ENCODE data around the gene TPH1. TPM values are rescaled to one million over a fixed set of nuclear protein-coding genes. Genes with fewer than 3 reads are reported as not detected.

TPH1 gene
- total RNA-seq, 4 donors from 2014 or later = 0.13 to 0.47 (median 0.27) TPM; not detected in 1

DNA sequence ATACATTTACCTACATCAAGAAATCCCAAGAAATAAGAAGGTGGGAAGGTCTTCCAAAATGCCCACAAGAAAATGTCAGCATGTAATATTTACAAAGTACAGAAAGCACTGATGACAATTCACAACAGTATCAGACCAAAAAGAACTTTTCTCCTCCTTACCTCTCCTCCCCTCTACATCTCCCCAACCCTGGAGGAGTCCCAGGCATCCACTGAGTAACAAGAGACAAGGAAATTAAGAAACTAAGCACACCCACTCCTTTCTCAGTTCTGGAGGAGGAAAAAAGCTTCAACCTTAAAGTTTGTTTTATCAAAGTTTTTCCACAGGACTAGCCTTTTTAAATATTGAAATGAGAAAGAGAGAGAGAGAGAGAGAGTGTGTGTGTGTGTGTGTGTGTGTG lies 31.2 kb downstream of the TPH1 start:
- ATAC-seq = no peak
- Histone ChIP-seq H3K36me3 (no peaks in the 10 kb centered on the region), H3K4me3 (no peak overlapping the region), H3K9me3 (no peaks in the 10 kb centered on the region), H3K4me1 (peaks cover 0 to 21% (median 0%) of the 10 kb centered on the region in 3 donors), H3K27ac (no peak overlapping the region), H3K27me3 (no peaks in the 10 kb centered on the region)
- TF ChIP-seq EP300 (IDR thresholded peaks at IDR 0.05) (no peak), POLR2AphosphoS5 (IDR thresholded peaks at IDR 0.05) (no peak), CTCF (IDR thresholded peaks at IDR 0.05) (no peak), POLR2A (IDR thresholded peaks at IDR 0.05) (no peak)

- 8 to 27% methylated on average over 8 to 10 of the region's 11 CpGs for WGBS, 2 donors (ENCODE audit: low coverage in 1 of 2)
- Histone ChIP-seq H3K9me3 (no peaks in the 10 kb centered on the region), H3K27me3 (no peaks in the 10 kb centered on the region), H3K27ac (peak overlapping the region; percentile 51 to 91 (median 89)), H3K4me3 (peak overlapping the region; percentile 76 to 78), H3K36me3 (no peaks in the 10 kb centered on the region), H3K4me1 (peaks cover 0 to 21% (median 0%) of the 10 kb centered on the region in 3 donors)
- ATAC-seq = no peak
- TF ChIP-seq POLR2AphosphoS5 (IDR thresholded peaks at IDR 0.05) = no peak
- no peak for TF ChIP-seq CTCF (IDR thresholded peaks at IDR 0.05)
- no peak for TF ChIP-seq POLR2A (IDR thresholded peaks at IDR 0.05)
- no peak for TF ChIP-seq EP300 (IDR thresholded peaks at IDR 0.05)
These were observed 32.1 kb downstream of the TPH1 start for GRCh38 chr11:18013790-18014507.

- H3K27ac ChIP-seq = peak within 1 kb of the TSS; percentile 62 to 91 (median 89)
- WGBS, 2 donors (ENCODE audit: low coverage in 1 of 2) = 1% methylated on average over 17 of the region's 93 CpGs; no CpG with 5 or more reads in 1 of the 2 donors
- no peak for TF ChIP-seq EP300 (IDR thresholded peaks at IDR 0.05)
- peak; percentile 68 to 74 for TF ChIP-seq POLR2A (IDR thresholded peaks at IDR 0.05)
- peak in 2 of 4 experiments; percentile 22 to 36 for TF ChIP-seq CTCF (IDR thresholded peaks at IDR 0.05)
- peak; percentile 77 for TF ChIP-seq POLR2AphosphoS5 (IDR thresholded peaks at IDR 0.05)
These were observed 32.9 kb downstream of the TPH1 start, which contains the start of gene SERGEF for GRCh38 chr11:18012906-18013781. Gene SERGEF (minus strand): TSS chr11:18013047. CDS start chr11:18013010, 37 bp downstream.

DNA sequence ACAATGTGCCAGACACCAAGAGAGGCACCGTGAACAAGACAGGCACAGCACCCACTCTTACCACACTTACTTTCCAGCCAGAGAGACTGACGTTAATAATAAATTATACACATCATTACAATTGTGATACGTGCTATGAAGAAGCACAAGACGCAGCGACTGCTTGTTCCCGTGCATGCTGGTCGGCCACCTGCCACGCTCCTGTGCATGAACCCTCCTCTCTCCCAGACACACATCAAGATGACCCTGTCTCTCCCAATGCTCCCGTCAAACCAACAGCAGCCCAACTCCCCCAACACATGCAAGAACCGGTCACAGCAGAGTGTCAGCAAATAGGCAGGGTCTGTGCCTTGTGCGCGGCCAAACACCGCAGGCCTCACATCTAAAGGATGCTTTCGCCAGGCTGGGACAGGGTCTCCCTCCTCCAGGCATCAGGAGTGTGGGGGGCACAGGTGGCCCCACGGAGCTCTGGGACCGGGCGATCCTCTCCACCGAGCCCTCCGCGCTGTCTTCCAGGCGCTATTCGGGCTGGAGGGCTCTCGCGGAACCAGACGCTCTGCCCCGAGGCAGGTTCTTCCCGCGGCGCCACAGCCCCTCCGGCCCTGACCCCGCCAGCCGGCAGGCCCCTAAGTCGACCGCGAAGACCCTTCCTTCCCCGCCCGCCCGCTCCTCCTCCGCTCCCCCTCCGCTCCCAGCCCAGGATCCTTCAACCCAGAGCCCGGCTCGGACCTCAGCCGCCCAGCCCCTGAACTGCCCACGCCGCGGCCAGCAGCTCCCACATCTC lies 33.8 kb downstream of the TPH1 start:
- no peak for TF ChIP-seq CTCF (IDR thresholded peaks at IDR 0.05)
- no peak for TF ChIP-seq EP300 (IDR thresholded peaks at IDR 0.05)
- no peak for TF ChIP-seq POLR2A (IDR thresholded peaks at IDR 0.05)
- TF ChIP-seq POLR2AphosphoS5 (IDR thresholded peaks at IDR 0.05) = no peak
- WGBS, 2 donors (ENCODE audit: low coverage in 1 of 2) = 7 to 14% methylated on average over 5 to 8 of the region's 46 CpGs
- Histone ChIP-seq H3K27ac (peak overlapping the region; percentile 62 to 91 (median 89)), H3K4me3 (peak overlapping the region; percentile 76 to 78), H3K27me3 (no peaks in the 10 kb centered on the region), H3K4me1 (peaks cover 0 to 21% (median 0%) of the 10 kb centered on the region in 3 donors), H3K9me3 (no peaks in the 10 kb centered on the region), H3K36me3 (peaks cover 0 to 7% of the 10 kb centered on the region in 2 donors)
- ATAC-seq = peak; percentile 7

More at GRCh38 chr11:18012906-18013781, 32.9 kb downstream of the TPH1 start, which contains the start of gene SERGEF:
- peak; percentile 97 for ATAC-seq
- Histone ChIP-seq H3K27me3 (no peaks in the 10 kb centered on the region), H3K36me3 (no peaks in the 10 kb centered on the region), H3K9me3 (no peaks in the 10 kb centered on the region), H3K4me1 (peaks cover 0 to 21% (median 0%) of the 10 kb centered on the region in 3 donors), H3K4me3 (peak within 1 kb of the TSS; percentile 76 to 78)
